ENCODE results near the gene APOBEC2. TPM values are rescaled to one million over a fixed set of nuclear protein-coding genes. Genes with fewer than 3 reads are reported as not detected.

Gene APOBEC2
- total and polyA plus RNA-seq, 2 donors (not counting 1 experiment from before 2014, with no cell fraction given): not detected

GRCh38 chr6:41017663-41018062 is 35.3 kb upstream of the APOBEC2 start:
- peaks cover 0 to 8% (median 0%) of the 10 kb centered on the region in 3 donors for H3K9me3 ChIP-seq (ENCODE audit: control extremely low read depth in 1 of 3, control insufficient read depth in 2 of 3, insufficient read depth in 1 of 3, low read length in 2 of 3)
- no peak overlapping the region for H3K27ac ChIP-seq (ENCODE audit: low read length in 2 of 2)
- H3K4me1 ChIP-seq (ENCODE audit: control insufficient read depth in 2 of 2, insufficient read depth in 2 of 2, low read length in 2 of 2): no peaks in the 10 kb centered on the region
- H3K9me3 Mint-ChIP-seq (ENCODE audit: insufficient read depth): no peaks in the 10 kb centered on the region
- TF ChIP-seq CTCF (IDR thresholded peaks at IDR 0.05) (no peak), EZH2 (IDR thresholded peaks at IDR 0.05; ENCODE audit: borderline replicate concordance, insufficient read depth, low read depth, low read length, poor library complexity, severe bottlenecking) (no peak)
- peaks cover 7% of the 10 kb centered on the region for H3K27me3 Mint-ChIP-seq
- H3K79me2 ChIP-seq (ENCODE audit: control insufficient read depth, insufficient read depth, low read length): no peaks in the 10 kb centered on the region
- ChIA-PET CTCF (interaction anchor here (4.3 kb wide), 1 partner anchor 10 kb away, joined by 24 read pairs; no protein-coding TSS in a partner anchor), POLR2A (no interaction called here)
- no peaks in the 10 kb centered on the region for H3K4me1 Mint-ChIP-seq
- H3K4me2 ChIP-seq (replicated peaks; ENCODE audit: low read depth, low read length, poor library complexity, severe bottlenecking): no peak overlapping the region
- no peak overlapping the region for H3K4me3 Mint-ChIP-seq
- H3K27me3 ChIP-seq (replicated peaks in 1 of 4; ENCODE audit: control extremely low read depth in 1 of 4, control insufficient read depth in 3 of 4, insufficient read depth in 4 of 4, low read length in 3 of 4): peaks cover 0 to 3% (median 0%) of the 10 kb centered on the region in 4 experiments
- no peak overlapping the region for H3K9ac ChIP-seq (ENCODE audit: low read length)
- no peak for ATAC-seq (ENCODE audit: low read depth)
- no peak overlapping the region for H3K4me3 ChIP-seq (ENCODE audit: control extremely low read depth in 1 of 5, extremely low read depth in 1 of 5, insufficient read depth in 1 of 5, low read depth in 2 of 5, low read length in 4 of 5)
- no peaks in the 10 kb centered on the region for H4K20me1 ChIP-seq (ENCODE audit: control insufficient read depth, insufficient read depth, low read length, poor library complexity, severe bottlenecking)
- intact Hi-C loops (cut with micrococcal nuclease): no loop called here
- no peak overlapping the region for H2AFZ ChIP-seq (ENCODE audit: insufficient read depth, low read depth, low read length, poor library complexity, severe bottlenecking)
- no peak for DNase-seq
- WGBS (ENCODE audit: insufficient coverage): 88% methylated on average over 1 of the region's 1 CpG
- H3K27ac Mint-ChIP-seq: no peak overlapping the region
- H3K36me3 ChIP-seq (replicated peaks in 1 of 2; ENCODE audit: control extremely low read depth in 1 of 2, control insufficient read depth in 1 of 2, extremely low read depth in 1 of 2, insufficient read depth in 2 of 2, low read length in 1 of 2): no peaks in the 10 kb centered on the region

- Mint-ChIP-seq H3K4me1 (no peaks in the 10 kb centered on the region), H3K9me3 (ENCODE audit: insufficient read depth) (no peaks in the 10 kb centered on the region), H3K27me3 (peaks cover 7% of the 10 kb centered on the region), H3K27ac (no peak overlapping the region), H3K4me3 (no peak overlapping the region)
- no peak overlapping the region for H3K9ac ChIP-seq (ENCODE audit: low read length)
- POLR2A ChIA-PET: no interaction called here
- H3K36me3 ChIP-seq (replicated peaks in 1 of 2; ENCODE audit: control extremely low read depth in 1 of 2, control insufficient read depth in 1 of 2, extremely low read depth in 1 of 2, insufficient read depth in 2 of 2, low read length in 1 of 2): no peaks in the 10 kb centered on the region
- no peaks in the 10 kb centered on the region for H3K79me2 ChIP-seq (ENCODE audit: control insufficient read depth, insufficient read depth, low read length)
- intact Hi-C loops (cut with micrococcal nuclease): loop anchor here (10.0 kb wide), 1 partner anchor 1157 kb away; no protein-coding TSS in a partner anchor
- no peak overlapping the region for H2AFZ ChIP-seq (ENCODE audit: insufficient read depth, low read depth, low read length, poor library complexity, severe bottlenecking)
- whole genome bisulfite sequencing (ENCODE audit: insufficient coverage): no CpG with 5 or more reads among the region's 3 CpGs
- CTCF ChIA-PET: no interaction called here
- H4K20me1 ChIP-seq (ENCODE audit: control insufficient read depth, insufficient read depth, low read length, poor library complexity, severe bottlenecking): no peaks in the 10 kb centered on the region
- ATAC-seq (ENCODE audit: low read depth): no peak
- DNase-seq: no peak
- H3K27ac ChIP-seq (ENCODE audit: low read length in 2 of 2): no peak overlapping the region
- H3K4me2 ChIP-seq (replicated peaks; ENCODE audit: low read depth, low read length, poor library complexity, severe bottlenecking): no peak overlapping the region
- TF ChIP-seq CTCF (IDR thresholded peaks at IDR 0.05) (no peak), EZH2 (IDR thresholded peaks at IDR 0.05; ENCODE audit: borderline replicate concordance, insufficient read depth, low read depth, low read length, poor library complexity, severe bottlenecking) (no peak)
- peaks cover 0 to 8% (median 0%) of the 10 kb centered on the region in 3 donors for H3K9me3 ChIP-seq (ENCODE audit: control extremely low read depth in 1 of 3, control insufficient read depth in 2 of 3, insufficient read depth in 1 of 3, low read length in 2 of 3)
- H3K27me3 ChIP-seq (replicated peaks in 1 of 4; ENCODE audit: control extremely low read depth in 1 of 4, control insufficient read depth in 3 of 4, insufficient read depth in 4 of 4, low read length in 3 of 4): peaks cover 0 to 3% (median 0%) of the 10 kb centered on the region in 4 experiments
- H3K4me3 ChIP-seq (ENCODE audit: control extremely low read depth in 1 of 5, extremely low read depth in 1 of 5, insufficient read depth in 1 of 5, low read depth in 2 of 5, low read length in 4 of 5): no peak overlapping the region
- H3K4me1 ChIP-seq (ENCODE audit: control insufficient read depth in 2 of 2, insufficient read depth in 2 of 2, low read length in 2 of 2): no peaks in the 10 kb centered on the region
These were observed 31.2 kb upstream of the APOBEC2 start for GRCh38 chr6:41021832-41022231.
